GM12891 (cell line): ENCODE results near the gene TCEAL5. TPM values are rescaled to one million over a fixed set of nuclear protein-coding genes. Genes with fewer than 3 reads are reported as not detected.
"Not testable (repeated sequence)": the region's sequence is repeated elsewhere in the genome, so short reads cannot be mapped to it uniquely, and the experiment has no call there.

Source experiments
- DNase-seq: peaks from one replicate; pipeline ENCODE4 v3.0.0; 2011; ENCODE audit warnings: low spot score; ENCODE audit not compliant: insufficient read length
- FAIRE-seq: peaks from 2 replicates; lab custom pipeline; 2011; peaks lifted over from hg19 to GRCh38; lab: Jason Lieb, UNC
- PAX5 ChIP-seq: IDR thresholded peaks from 2 replicates; pipeline ENCODE4 v1.6.1; 2011; ENCODE audit warnings: low read length, moderate library complexity, mild to moderate bottlenecking; ENCODE audit not compliant: insufficient read depth, severe bottlenecking
- POLR2A ChIP-seq: IDR thresholded peaks from 2 replicates; pipeline ENCODE4 v1.6.1; 2011; ENCODE audit warnings: low read depth, low read length, control low read depth
- POLR2AphosphoS5 ChIP-seq: IDR thresholded peaks from 2 replicates; pipeline ENCODE4 v1.6.1; 2011; ENCODE audit warnings: low read depth, low read length, control low read depth
- POU2F2 ChIP-seq: IDR thresholded peaks from 2 replicates; pipeline ENCODE4 v1.6.1; 2011; ENCODE audit warnings: low read depth, mild to moderate bottlenecking, control low read depth, low read length, moderate library complexity
- SPI1 ChIP-seq: IDR thresholded peaks from 2 replicates; pipeline ENCODE4 v1.6.1; 2011; ENCODE audit warnings: low read depth, low read length, control low read depth
- TAF1 ChIP-seq: IDR thresholded peaks from 2 replicates; pipeline ENCODE4 v1.6.1; 2011; ENCODE audit warnings: low read depth, low read length, control low read depth
- polyA plus RNA-seq: library from polyadenylated mRNA; unstranded; fragments of >200 nt; gene quantifications from one replicate; pipeline ENCODE4 v1.2.1, GENCODE V29; 2012; ENCODE audit warnings: low read depth, missing spikeins, inconsistent platforms; ENCODE audit not compliant: missing spikeins

TCEAL5 gene
- polyA plus RNA-seq: not detected

- no peak for TF ChIP-seq POLR2AphosphoS5
- no peak for TF ChIP-seq POU2F2
- TF ChIP-seq SPI1: no peak
- TF ChIP-seq TAF1: no peak
- no peak for TF ChIP-seq PAX5
- TF ChIP-seq POLR2A: no peak
- DNase-seq (no peak), FAIRE-seq (no peak)
These were observed at the start of gene TCEAL5 for GRCh38 chrX:103276581-103277002. TSS of gene TCEAL5 (minus strand) at chrX:103276750. CDS start at chrX:103274563, 2,187 bp downstream.

GRCh38 chrX:103311399-103311780 lies 34.8 kb upstream of the TCEAL5 start:
- no peak for FAIRE-seq
- DNase-seq: no peak
- no peak for TF ChIP-seq PAX5
- no peak for TF ChIP-seq POLR2A
- no peak for TF ChIP-seq POLR2AphosphoS5
- no peak for TF ChIP-seq SPI1
- TF ChIP-seq POU2F2: no peak
- no peak for TF ChIP-seq TAF1

- TF ChIP-seq TAF1: peak; percentile 57; the same call in 1 of the 2 replicates
- TF ChIP-seq SPI1: no peak
- peak; percentile 54 for DNase-seq
- FAIRE-seq: peak; percentile 97
These were observed 34.2 kb upstream of the TCEAL5 start, which contains the start of gene BEX2 for GRCh38 chrX:103310555-103311398. TSS of gene BEX2 (minus strand) at chrX:103310990. CDS start at chrX:103309976, 1,014 bp downstream.

- no peak for TF ChIP-seq POLR2A
- no peak for TF ChIP-seq POLR2AphosphoS5
- no peak for TF ChIP-seq SPI1
- no peak for TF ChIP-seq POU2F2
- no peak for TF ChIP-seq TAF1
- no peak for TF ChIP-seq PAX5
- DNase-seq (no peak), FAIRE-seq (peak; percentile 33)
These were observed 33.5 kb upstream of the TCEAL5 start for GRCh38 chrX:103309860-103310554.

GRCh38 chrX:103305666-103306065 lies 29.1 kb upstream of the TCEAL5 start:
- not testable (repeated sequence) for FAIRE-seq, DNase-seq

- FAIRE-seq: peak; percentile 38
- TF ChIP-seq PAX5 (no peak), TAF1 (no peak), POLR2A (no peak), SPI1 (no peak), POU2F2 (no peak), POLR2AphosphoS5 (no peak)
- DNase-seq: no peak
These were observed 28.2 kb upstream of the TCEAL5 start for GRCh38 chrX:103304705-103305104.

- DNase-seq (no peak), FAIRE-seq (no peak)
- no peak for TF ChIP-seq SPI1
- no peak for TF ChIP-seq POU2F2
- TF ChIP-seq TAF1: no peak
- TF ChIP-seq PAX5: no peak
- no peak for TF ChIP-seq POLR2AphosphoS5
- no peak for TF ChIP-seq POLR2A
These were observed 16.6 kb upstream of the TCEAL5 start for GRCh38 chrX:103293118-103293517.

- TF ChIP-seq POLR2A (no peak), TAF1 (no peak), PAX5 (no peak), POU2F2 (no peak), POLR2AphosphoS5 (no peak), SPI1 (no peak)
- no peak for DNase-seq
- no peak for FAIRE-seq
These were observed 3.1 kb upstream of the TCEAL5 start for GRCh38 chrX:103279624-103280023.

GRCh38 chrX:103275947-103276567 lies 493 bp downstream of the TCEAL5 start:
- FAIRE-seq (no peak), DNase-seq (no peak)
- TF ChIP-seq PAX5: no peak

- DNase-seq (no peak), FAIRE-seq (no peak)
- no peak for TF ChIP-seq POLR2A
- no peak for TF ChIP-seq PAX5
- TF ChIP-seq SPI1: no peak
- no peak for TF ChIP-seq TAF1
- no peak for TF ChIP-seq POLR2AphosphoS5
- TF ChIP-seq POU2F2: no peak
These were observed 2.3 kb downstream of the TCEAL5 start for GRCh38 chrX:103274284-103274683.
